ENCODE data around the gene MVP.
"Not testable (repeated sequence)": the region's sequence is repeated elsewhere in the genome, so short reads cannot be mapped to it uniquely, and the experiment has no call there.

Gene MVP

DNA sequence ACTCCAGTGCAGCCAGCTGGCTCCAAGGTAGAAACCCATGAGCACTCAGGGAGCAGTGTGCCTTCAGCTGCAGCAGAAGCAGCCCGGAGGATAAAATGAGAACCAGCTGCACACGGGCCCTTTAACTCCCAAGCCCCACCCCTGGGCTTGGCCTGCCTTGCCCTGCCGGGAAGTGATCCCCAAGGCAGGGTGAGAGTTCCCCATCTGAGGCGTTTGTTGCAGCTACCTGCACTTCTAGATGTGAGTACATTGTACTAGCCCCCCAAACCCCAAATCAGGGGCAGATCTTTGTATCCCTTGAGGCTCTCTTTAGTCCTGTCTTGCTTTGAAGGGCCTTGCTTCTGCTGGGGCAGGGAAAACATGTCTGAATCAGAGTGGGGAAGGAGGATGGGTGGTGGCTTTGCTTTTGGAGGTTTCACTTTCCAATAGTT lies at the start of gene MVP:
TSS of gene MVP (plus strand) at position 192 of the 431 bp plus-strand sequence. CDS start 10,088 bp downstream, outside the sequence.
- Histone ChIP-seq H3K4me3 (ENCODE audit: low read depth, low read length) (no peak within 1 kb of the TSS), H3K36me3 (ENCODE audit: control insufficient read depth, insufficient read depth, low read length) (peaks cover 33% of the 10 kb centered on the region), H3K27ac (ENCODE audit: low read depth, low read length) (peak within 1 kb of the TSS; percentile 2), H3K27me3 (ENCODE audit: control insufficient read depth, insufficient read depth, low read length) (no peaks in the 10 kb centered on the region), H3K9ac (ENCODE audit: low read depth, low read length) (no peak within 1 kb of the TSS), H3K9me3 (ENCODE audit: control insufficient read depth, insufficient read depth, low read length) (no peaks in the 10 kb centered on the region), H3K4me1 (ENCODE audit: control insufficient read depth, insufficient read depth, low read length) (peaks cover 4% of the 10 kb centered on the region)

DNA sequence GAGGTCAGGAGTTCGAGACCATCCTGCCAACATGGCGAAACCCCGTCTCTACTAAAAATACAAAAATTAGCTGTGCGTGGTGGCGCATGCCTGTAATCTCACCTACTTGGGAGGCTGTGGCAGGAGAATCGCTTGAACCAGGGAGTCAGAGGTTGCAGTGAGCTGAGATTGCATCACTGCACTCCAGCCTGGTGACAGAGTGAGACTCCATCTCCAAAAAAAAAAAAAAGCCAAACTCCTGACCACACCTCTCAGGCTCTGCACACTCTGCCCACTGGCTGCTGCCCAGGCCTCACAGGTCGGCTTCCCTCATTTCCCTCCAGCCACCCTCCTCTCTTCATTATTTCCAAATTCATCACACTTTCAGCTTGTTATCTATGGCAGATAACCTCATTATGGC lies 47.9 kb upstream of the MVP start:
- H3K27me3 ChIP-seq (ENCODE audit: control insufficient read depth, insufficient read depth, low read length); H3K4me1 ChIP-seq (ENCODE audit: control insufficient read depth, insufficient read depth, low read length); H3K9ac ChIP-seq (ENCODE audit: low read depth, low read length); H3K36me3 ChIP-seq (ENCODE audit: control insufficient read depth, insufficient read depth, low read length); H3K9me3 ChIP-seq (ENCODE audit: control insufficient read depth, insufficient read depth, low read length); H3K27ac ChIP-seq (ENCODE audit: low read depth, low read length); H3K4me3 ChIP-seq (ENCODE audit: low read depth, low read length): not testable (repeated sequence)

DNA sequence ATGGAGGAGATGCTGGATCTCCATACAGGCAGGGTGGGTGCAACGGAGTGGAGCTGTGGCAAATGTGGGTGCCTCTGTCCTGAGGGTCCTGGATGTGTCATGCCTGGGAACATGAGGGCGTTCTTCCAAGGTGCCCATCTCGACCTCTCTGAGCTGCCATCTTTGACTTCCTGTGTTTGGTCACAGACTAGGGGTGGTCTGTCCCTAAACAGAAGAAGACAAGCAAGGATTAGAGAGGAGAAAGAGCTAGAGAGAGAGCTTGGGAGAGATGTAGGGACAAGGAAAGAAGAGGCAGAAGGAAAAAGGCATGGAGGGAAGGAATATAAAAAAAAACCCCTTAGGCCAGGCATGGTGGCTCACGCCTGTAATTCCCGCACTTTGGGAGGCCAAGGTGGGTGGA lies 45.5 kb upstream of the MVP start:
- Histone ChIP-seq H3K4me3 (ENCODE audit: low read depth, low read length) (no peak overlapping the region), H3K27me3 (ENCODE audit: control insufficient read depth, insufficient read depth, low read length) (peaks cover 5% of the 10 kb centered on the region; the same call in 1 of the 2 replicates), H3K9me3 (ENCODE audit: control insufficient read depth, insufficient read depth, low read length) (no peaks in the 10 kb centered on the region), H3K27ac (ENCODE audit: low read depth, low read length) (no peak overlapping the region), H3K9ac (ENCODE audit: low read depth, low read length) (no peak overlapping the region), H3K36me3 (ENCODE audit: control insufficient read depth, insufficient read depth, low read length) (no peaks in the 10 kb centered on the region), H3K4me1 (ENCODE audit: control insufficient read depth, insufficient read depth, low read length) (no peaks in the 10 kb centered on the region)

DNA sequence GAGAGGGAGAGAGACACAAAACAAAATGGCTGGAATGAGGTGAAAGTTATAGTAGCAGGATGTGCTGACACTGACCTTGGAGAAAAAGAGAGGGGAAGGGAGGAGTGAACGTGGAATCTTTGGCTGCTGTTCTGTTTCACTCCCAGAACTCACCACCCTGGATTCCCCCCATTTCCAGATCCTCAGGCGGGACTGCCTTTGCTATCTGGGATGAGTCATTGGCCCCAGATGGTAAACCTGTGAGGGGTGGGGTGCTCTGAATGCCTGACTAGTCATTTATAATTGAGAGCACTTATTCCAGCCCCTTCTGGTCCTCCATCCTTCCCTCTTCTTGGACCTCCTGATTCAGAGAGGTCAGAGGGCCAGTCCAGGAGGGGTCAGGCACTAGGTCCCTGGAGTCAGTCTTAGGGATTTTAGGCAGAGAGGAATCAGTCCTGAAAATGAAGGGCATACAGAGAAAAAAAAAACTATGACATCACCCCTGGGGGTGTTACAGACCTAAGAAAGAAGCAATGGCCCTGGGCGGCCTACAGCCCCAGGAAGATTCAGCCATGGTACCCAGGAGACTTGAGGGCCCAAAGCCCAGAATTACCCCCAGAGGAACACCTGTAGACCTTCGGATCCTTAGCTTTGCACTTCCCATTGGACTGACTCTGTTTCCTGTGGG lies 44.4 kb upstream of the MVP start:
- H3K27ac ChIP-seq (ENCODE audit: low read depth, low read length), result no peak overlapping the region
- no peak overlapping the region for H3K9ac ChIP-seq (ENCODE audit: low read depth, low read length)
- H3K9me3 ChIP-seq (ENCODE audit: control insufficient read depth, insufficient read depth, low read length), result no peaks in the 10 kb centered on the region
- peaks cover 5% of the 10 kb centered on the region; the same call in 1 of the 2 replicates for H3K27me3 ChIP-seq (ENCODE audit: control insufficient read depth, insufficient read depth, low read length)
- no peaks in the 10 kb centered on the region for H3K36me3 ChIP-seq (ENCODE audit: control insufficient read depth, insufficient read depth, low read length)
- H3K4me1 ChIP-seq (ENCODE audit: control insufficient read depth, insufficient read depth, low read length), result no peaks in the 10 kb centered on the region
- no peak overlapping the region for H3K4me3 ChIP-seq (ENCODE audit: low read depth, low read length)

DNA sequence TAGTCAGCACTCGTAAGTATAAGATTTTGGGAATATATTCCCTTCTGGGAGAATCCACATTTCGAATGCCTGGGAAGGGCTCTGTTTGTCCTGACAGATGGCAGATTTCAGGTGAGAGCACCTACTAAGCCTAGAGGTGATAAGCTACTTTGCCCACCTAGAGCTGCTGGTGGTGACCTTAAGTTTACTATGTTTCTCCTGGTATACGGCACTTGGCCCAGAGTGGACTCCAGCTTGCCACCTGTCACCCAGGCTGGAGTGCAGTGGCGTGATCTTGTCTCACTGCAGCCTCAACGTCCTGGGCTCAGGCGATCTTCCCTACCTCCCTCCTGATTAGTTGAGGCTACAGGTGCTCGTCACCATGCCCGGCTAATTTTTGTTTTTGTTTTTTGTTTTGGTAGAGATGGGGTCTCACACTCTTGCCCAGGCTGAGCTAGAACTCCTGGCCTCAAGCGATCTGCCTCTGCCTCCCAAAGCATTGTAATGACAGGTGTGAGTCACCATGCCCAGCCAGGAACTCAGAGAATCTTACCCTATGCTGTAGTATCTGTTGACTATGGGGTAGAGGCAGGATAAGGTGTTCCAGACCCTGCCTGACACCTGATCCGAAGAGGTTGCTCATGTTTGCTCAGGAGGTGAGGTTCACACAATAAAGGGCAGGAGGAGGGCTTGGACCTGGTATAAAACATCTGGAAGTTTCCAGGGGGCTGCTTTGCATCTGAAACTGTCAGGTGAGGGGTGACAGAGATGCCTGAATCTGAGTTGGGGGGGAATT lies 42.5 kb upstream of the MVP start, which contains the start of gene ZG16:
TSS of gene ZG16 (plus strand) at position 681 of the 775 bp plus-strand sequence. CDS start 1,011 bp downstream, outside the sequence.
- Histone ChIP-seq H3K9ac (ENCODE audit: low read depth, low read length) (no peak within 1 kb of the TSS), H3K27ac (ENCODE audit: low read depth, low read length) (no peak within 1 kb of the TSS), H3K4me1 (ENCODE audit: control insufficient read depth, insufficient read depth, low read length) (no peaks in the 10 kb centered on the region), H3K36me3 (ENCODE audit: control insufficient read depth, insufficient read depth, low read length) (no peaks in the 10 kb centered on the region), H3K9me3 (ENCODE audit: control insufficient read depth, insufficient read depth, low read length) (no peaks in the 10 kb centered on the region), H3K27me3 (ENCODE audit: control insufficient read depth, insufficient read depth, low read length) (peaks cover 5% of the 10 kb centered on the region; the same call in 1 of the 2 replicates), H3K4me3 (ENCODE audit: low read depth, low read length) (no peak within 1 kb of the TSS)

DNA sequence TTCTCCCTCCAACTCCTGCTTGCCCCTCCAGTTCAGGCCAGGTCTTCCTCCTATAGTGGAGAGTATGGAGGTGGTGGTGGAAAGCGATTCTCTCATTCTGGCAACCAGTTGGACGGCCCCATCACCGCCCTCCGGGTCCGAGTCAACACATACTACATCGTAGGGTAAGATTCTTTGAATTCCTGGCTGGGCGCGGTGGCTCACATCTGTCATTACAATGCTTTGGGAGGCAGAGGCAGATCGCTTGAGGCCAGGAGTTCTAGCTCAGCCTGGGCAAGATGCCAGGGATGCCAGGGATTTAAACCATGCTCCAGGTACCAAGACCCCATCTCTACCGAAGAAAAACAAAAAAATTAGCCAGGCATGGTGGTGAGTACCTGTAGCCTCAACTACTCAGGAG lies 40.8 kb upstream of the MVP start:
- Histone ChIP-seq H3K9me3 (ENCODE audit: control insufficient read depth, insufficient read depth, low read length) (no peaks in the 10 kb centered on the region), H3K27ac (ENCODE audit: low read depth, low read length) (no peak overlapping the region), H3K4me1 (ENCODE audit: control insufficient read depth, insufficient read depth, low read length) (no peaks in the 10 kb centered on the region), H3K4me3 (ENCODE audit: low read depth, low read length) (no peak overlapping the region), H3K36me3 (ENCODE audit: control insufficient read depth, insufficient read depth, low read length) (no peaks in the 10 kb centered on the region), H3K27me3 (ENCODE audit: control insufficient read depth, insufficient read depth, low read length) (peaks cover 5% of the 10 kb centered on the region; the same call in 1 of the 2 replicates), H3K9ac (ENCODE audit: low read depth, low read length) (no peak overlapping the region)

DNA sequence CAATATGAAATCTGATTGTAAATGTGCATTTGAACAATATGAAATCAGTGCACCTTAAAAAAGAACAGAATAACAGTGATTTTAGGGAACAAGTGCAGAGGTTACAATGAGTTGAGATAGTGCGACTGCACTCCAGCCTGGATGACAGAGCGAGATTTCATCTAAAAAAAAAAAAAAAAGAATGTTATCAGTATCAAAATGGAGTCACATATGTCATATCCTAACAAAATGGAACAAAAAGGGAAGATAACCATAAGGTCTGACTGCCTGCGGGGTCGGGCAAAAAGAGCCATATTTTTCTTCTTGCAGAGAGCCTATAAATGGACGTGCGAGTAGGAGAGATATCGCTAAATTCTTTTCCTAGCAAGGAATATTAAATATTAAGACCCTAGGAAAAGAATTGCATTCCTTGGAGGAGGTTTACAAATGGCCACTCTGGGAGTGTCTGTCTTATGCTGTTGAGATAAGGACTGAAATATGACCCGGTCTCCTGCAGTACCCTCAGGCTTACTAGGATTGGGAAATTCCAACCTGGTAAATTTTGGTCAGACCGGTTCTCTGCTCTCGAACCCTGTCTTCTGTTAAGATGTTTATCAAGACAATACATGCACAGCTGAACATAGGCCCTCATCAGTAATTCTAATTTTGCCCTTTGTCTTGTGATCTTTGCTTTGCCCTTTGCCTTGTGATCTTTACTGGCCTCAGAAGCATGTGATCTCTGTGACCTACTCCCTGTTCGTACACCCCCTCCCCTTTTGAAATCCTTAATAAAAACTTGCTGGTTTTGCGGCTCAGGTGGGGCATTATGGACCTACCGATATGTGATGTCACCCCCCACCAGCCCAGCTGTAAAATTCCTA lies 36.9 kb upstream of the MVP start:
- not testable (repeated sequence) for H3K36me3 ChIP-seq (ENCODE audit: control insufficient read depth, insufficient read depth, low read length); H3K9ac ChIP-seq (ENCODE audit: low read depth, low read length); H3K4me3 ChIP-seq (ENCODE audit: low read depth, low read length); H3K27ac ChIP-seq (ENCODE audit: low read depth, low read length); H3K27me3 ChIP-seq (ENCODE audit: control insufficient read depth, insufficient read depth, low read length); H3K4me1 ChIP-seq (ENCODE audit: control insufficient read depth, insufficient read depth, low read length); H3K9me3 ChIP-seq (ENCODE audit: control insufficient read depth, insufficient read depth, low read length)

DNA sequence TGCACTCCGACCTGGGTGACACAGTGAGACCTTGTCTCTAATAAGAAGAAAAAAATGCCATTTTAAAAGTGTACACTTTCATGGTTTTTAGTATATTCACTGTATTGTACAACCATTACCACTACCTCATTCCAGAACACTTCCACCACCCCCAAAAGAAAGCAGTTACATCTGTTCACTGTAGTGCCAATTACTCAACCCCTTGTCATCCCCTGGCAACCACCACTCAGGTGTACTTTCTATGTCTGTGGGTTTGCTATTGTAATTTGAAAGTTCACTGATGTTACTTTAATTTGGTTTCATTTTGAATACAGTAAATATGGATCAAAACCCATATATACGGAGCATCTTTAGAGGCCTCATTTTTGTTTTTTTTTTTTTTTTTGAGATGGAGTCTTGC lies 36.1 kb upstream of the MVP start:
- Histone ChIP-seq H3K27ac (ENCODE audit: low read depth, low read length) (no peak overlapping the region), H3K9ac (ENCODE audit: low read depth, low read length) (no peak overlapping the region), H3K9me3 (ENCODE audit: control insufficient read depth, insufficient read depth, low read length) (no peaks in the 10 kb centered on the region), H3K27me3 (ENCODE audit: control insufficient read depth, insufficient read depth, low read length) (no peaks in the 10 kb centered on the region; the same call in none of the 2 replicates), H3K4me3 (ENCODE audit: low read depth, low read length) (no peak overlapping the region), H3K36me3 (ENCODE audit: control insufficient read depth, insufficient read depth, low read length) (no peaks in the 10 kb centered on the region), H3K4me1 (ENCODE audit: control insufficient read depth, insufficient read depth, low read length) (0 out of 2 replicates have a peak, but pooled peaks cover 2% of the 10 kb centered on the region)

DNA sequence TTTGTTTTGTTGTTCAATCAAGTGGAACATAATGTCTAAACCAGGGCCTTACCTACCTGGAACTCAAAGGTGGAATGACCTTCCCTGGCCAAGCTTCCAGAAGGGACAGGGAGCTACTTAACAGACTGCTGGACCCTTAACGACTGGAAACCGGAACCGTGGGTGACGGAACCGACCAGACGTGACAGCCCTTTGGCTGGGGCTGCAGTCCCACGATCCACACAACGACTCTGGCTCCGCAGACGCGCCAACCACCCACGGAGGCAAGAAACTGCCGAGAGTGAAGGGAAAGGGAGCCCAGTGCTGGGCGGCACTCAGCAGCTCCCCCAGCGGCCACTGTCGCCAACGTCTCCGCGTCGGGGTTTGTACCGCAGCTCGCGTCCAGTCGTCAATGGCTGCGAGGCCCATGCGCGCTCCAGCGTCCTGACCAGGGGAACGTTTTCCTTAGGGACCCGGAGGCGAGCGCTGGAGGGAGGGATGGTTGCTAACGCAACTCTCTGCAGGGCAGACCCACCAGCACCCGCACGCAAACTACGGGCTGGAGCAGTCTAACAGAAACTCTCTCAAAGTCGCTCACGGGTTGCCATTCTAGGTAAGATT lies 35.3 kb upstream of the MVP start:
- Histone ChIP-seq H3K27ac (ENCODE audit: low read depth, low read length) (no peak overlapping the region), H3K9ac (ENCODE audit: low read depth, low read length) (no peak overlapping the region), H3K36me3 (ENCODE audit: control insufficient read depth, insufficient read depth, low read length) (no peaks in the 10 kb centered on the region), H3K9me3 (ENCODE audit: control insufficient read depth, insufficient read depth, low read length) (no peaks in the 10 kb centered on the region), H3K27me3 (ENCODE audit: control insufficient read depth, insufficient read depth, low read length) (no peaks in the 10 kb centered on the region; the same call in none of the 2 replicates), H3K4me1 (ENCODE audit: control insufficient read depth, insufficient read depth, low read length) (peaks cover 4% of the 10 kb centered on the region; the same call in 1 of the 2 replicates), H3K4me3 (ENCODE audit: low read depth, low read length) (peak overlapping the region; percentile 51)

DNA sequence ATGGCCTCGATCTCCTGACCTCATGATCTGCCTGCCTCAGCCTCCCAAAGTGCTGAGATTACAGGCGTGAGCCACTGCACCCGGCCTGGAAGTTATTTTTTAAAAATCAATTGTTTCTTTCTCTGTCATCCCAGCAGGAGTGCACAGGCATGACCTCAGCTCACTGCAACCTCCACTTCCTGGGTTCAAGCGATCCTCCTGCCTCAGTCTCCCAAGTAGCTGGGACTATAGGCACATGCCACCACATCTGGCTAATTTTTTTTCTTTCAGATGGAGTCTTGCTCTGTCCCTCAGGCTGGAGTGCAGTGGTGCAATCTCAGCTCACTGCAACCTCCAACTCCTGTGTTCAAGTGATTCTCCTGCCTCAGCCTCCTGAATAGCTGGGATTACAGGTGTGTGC lies 33.1 kb upstream of the MVP start:
- H3K36me3 ChIP-seq (ENCODE audit: control insufficient read depth, insufficient read depth, low read length); H3K27ac ChIP-seq (ENCODE audit: low read depth, low read length); H3K4me3 ChIP-seq (ENCODE audit: low read depth, low read length); H3K27me3 ChIP-seq (ENCODE audit: control insufficient read depth, insufficient read depth, low read length); H3K9me3 ChIP-seq (ENCODE audit: control insufficient read depth, insufficient read depth, low read length); H3K9ac ChIP-seq (ENCODE audit: low read depth, low read length): not testable (repeated sequence)
- peaks cover 14% of the 10 kb centered on the region for H3K4me1 ChIP-seq (ENCODE audit: control insufficient read depth, insufficient read depth, low read length)
